GM12878 (cell line): ENCODE results near the gene DAZAP2.
A peak's percentile ranks its signal among the peaks of the same experiment; 100 is the strongest.

Experiments used
- DPF2 ChIP-seq: fragments of 450-650 bp; IDR thresholded peaks from 2 replicates; pipeline ENCODE4 v1.6.1; 2017; ENCODE audit warnings: mild to moderate bottlenecking
- EP300 ChIP-seq, 2 experiments: fragments of 150-350 bp in 1 of 2; IDR thresholded peaks; 2 replicates each; pipeline ENCODE4 v1.6.1; 2011 to 2012; ENCODE audit warnings: low read depth in 2 of 2, low read length in 2 of 2, borderline replicate concordance in 1 of 2, improper control_type of control experiment in 1 of 2, inconsistent platforms in 1 of 2; ENCODE audit not compliant: control insufficient read depth in 1 of 2
- EZH2 ChIP-seq: IDR thresholded peaks from 2 replicates; pipeline ENCODE4 v1.6.1; 2012; ENCODE audit warnings: low read depth, mild to moderate bottlenecking, control low read depth, inconsistent platforms, low read length, borderline replicate concordance; ENCODE audit not compliant: control insufficient read depth
- POLR2A ChIP-seq: IDR thresholded peaks from 2 replicates; pipeline ENCODE4 v1.6.1; 2011; ENCODE audit warnings: low read depth, mild to moderate bottlenecking, low read length
- POLR2AphosphoS5 ChIP-seq: IDR thresholded peaks from 2 replicates; pipeline ENCODE4 v1.6.1; 2011; ENCODE audit warnings: mild to moderate bottlenecking, low read length, inconsistent platforms
- RFX5 ChIP-seq: IDR thresholded peaks from 2 replicates; pipeline ENCODE4 v1.6.1; 2011; ENCODE audit warnings: low read depth, low read length, improper control_type of control experiment
- TF ChIP-seq, protein P1 (sequence below): IDR thresholded peaks from 2 replicates; pipeline ENCODE4 v1.6.1; 2012; ENCODE audit warnings: mild to moderate bottlenecking, low read depth, low read length
- TF ChIP-seq, protein P2 (sequence below): fragments of 450-650 bp; IDR thresholded peaks from 2 replicates; pipeline ENCODE4 v1.6.1; 2014; ENCODE audit warnings: mild to moderate bottlenecking
- TF ChIP-seq, protein P3 (sequence below), 3 experiments: IDR thresholded peaks in 2 of 3; conservative IDR thresholded peaks in 1 of 3; 2 replicates each; pipeline ENCODE4 v1.5.1; 2011; ENCODE audit warnings: low read depth in 3 of 3, low read length in 3 of 3, mild to moderate bottlenecking in 3 of 3, control low read depth in 2 of 3, moderate library complexity in 2 of 3, inconsistent platforms in 1 of 3, mixed read lengths in 1 of 3; ENCODE audit not compliant: control insufficient read depth in 2 of 3, insufficient read depth in 1 of 3; ENCODE audit errors: extremely low read depth in 1 of 3
- TF ChIP-seq, protein P4 (sequence below): IDR thresholded peaks from 2 replicates; pipeline ENCODE4 v1.6.1; 2012; ENCODE audit warnings: low read depth, low read length, improper control_type of control experiment

GRCh38 chr12:51270067-51270950, 31.7 kb downstream of the DAZAP2 start, which contains the start of gene SMAGP:
- TF ChIP-seq, protein P1, sequence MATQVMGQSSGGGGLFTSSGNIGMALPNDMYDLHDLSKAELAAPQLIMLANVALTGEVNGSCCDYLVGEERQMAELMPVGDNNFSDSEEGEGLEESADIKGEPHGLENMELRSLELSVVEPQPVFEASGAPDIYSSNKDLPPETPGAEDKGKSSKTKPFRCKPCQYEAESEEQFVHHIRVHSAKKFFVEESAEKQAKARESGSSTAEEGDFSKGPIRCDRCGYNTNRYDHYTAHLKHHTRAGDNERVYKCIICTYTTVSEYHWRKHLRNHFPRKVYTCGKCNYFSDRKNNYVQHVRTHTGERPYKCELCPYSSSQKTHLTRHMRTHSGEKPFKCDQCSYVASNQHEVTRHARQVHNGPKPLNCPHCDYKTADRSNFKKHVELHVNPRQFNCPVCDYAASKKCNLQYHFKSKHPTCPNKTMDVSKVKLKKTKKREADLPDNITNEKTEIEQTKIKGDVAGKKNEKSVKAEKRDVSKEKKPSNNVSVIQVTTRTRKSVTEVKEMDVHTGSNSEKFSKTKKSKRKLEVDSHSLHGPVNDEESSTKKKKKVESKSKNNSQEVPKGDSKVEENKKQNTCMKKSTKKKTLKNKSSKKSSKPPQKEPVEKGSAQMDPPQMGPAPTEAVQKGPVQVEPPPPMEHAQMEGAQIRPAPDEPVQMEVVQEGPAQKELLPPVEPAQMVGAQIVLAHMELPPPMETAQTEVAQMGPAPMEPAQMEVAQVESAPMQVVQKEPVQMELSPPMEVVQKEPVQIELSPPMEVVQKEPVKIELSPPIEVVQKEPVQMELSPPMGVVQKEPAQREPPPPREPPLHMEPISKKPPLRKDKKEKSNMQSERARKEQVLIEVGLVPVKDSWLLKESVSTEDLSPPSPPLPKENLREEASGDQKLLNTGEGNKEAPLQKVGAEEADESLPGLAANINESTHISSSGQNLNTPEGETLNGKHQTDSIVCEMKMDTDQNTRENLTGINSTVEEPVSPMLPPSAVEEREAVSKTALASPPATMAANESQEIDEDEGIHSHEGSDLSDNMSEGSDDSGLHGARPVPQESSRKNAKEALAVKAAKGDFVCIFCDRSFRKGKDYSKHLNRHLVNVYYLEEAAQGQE, result no peak
- TF ChIP-seq, protein P2, sequence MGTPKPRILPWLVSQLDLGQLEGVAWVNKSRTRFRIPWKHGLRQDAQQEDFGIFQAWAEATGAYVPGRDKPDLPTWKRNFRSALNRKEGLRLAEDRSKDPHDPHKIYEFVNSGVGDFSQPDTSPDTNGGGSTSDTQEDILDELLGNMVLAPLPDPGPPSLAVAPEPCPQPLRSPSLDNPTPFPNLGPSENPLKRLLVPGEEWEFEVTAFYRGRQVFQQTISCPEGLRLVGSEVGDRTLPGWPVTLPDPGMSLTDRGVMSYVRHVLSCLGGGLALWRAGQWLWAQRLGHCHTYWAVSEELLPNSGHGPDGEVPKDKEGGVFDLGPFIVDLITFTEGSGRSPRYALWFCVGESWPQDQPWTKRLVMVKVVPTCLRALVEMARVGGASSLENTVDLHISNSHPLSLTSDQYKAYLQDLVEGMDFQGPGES, result no peak
- TF ChIP-seq, protein P3, sequence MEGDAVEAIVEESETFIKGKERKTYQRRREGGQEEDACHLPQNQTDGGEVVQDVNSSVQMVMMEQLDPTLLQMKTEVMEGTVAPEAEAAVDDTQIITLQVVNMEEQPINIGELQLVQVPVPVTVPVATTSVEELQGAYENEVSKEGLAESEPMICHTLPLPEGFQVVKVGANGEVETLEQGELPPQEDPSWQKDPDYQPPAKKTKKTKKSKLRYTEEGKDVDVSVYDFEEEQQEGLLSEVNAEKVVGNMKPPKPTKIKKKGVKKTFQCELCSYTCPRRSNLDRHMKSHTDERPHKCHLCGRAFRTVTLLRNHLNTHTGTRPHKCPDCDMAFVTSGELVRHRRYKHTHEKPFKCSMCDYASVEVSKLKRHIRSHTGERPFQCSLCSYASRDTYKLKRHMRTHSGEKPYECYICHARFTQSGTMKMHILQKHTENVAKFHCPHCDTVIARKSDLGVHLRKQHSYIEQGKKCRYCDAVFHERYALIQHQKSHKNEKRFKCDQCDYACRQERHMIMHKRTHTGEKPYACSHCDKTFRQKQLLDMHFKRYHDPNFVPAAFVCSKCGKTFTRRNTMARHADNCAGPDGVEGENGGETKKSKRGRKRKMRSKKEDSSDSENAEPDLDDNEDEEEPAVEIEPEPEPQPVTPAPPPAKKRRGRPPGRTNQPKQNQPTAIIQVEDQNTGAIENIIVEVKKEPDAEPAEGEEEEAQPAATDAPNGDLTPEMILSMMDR (IDR thresholded peaks at IDR 0.05 in 2 of 3, conservative IDR thresholded peaks at IDR 0.05 in 1 of 3; ENCODE audit: control insufficient read depth in 2 of 3, extremely low read depth in 1 of 3, insufficient read depth in 1 of 3, low read depth in 3 of 3, low read length in 3 of 3), result peak in 1 of 3 experiments; percentile 13; a peak in 1 of 6 replicates
- TF ChIP-seq DPF2 (peak; percentile 88), EP300 (IDR thresholded peaks at IDR 0.05; ENCODE audit: borderline replicate concordance in 1 of 2, control insufficient read depth in 1 of 2, low read depth in 2 of 2, low read length in 2 of 2) (no peak), POLR2AphosphoS5 (no peak), POLR2A (no peak), EZH2 (no peak), RFX5 (no peak)
- TF ChIP-seq, protein P4, sequence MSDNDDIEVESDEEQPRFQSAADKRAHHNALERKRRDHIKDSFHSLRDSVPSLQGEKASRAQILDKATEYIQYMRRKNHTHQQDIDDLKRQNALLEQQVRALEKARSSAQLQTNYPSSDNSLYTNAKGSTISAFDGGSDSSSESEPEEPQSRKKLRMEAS, result peak; percentile 29; the same call in 1 of the 2 replicates
